ENCODE results near the gene ME3. TPM values are rescaled to one million over a fixed set of nuclear protein-coding genes. Genes with fewer than 3 reads are reported as not detected.

Gene ME3
- total RNA-seq, 2 donors from 2014 or later = 2.1 to 2.5 TPM

GRCh38 chr11:86483610-86483939 is 188.8 kb downstream of the ME3 start:
- H3K4me1 Mint-ChIP-seq (ENCODE audit: low read depth) = peaks cover 6% of the 10 kb centered on the region
- no peak for DNase-seq
- no peak for ATAC-seq (replicated peaks in 1 of 2)
- H3K27me3 Mint-ChIP-seq (ENCODE audit: low read depth) = peaks cover 9% of the 10 kb centered on the region
- H3K36me3 Mint-ChIP-seq (ENCODE audit: insufficient read depth in 2 of 2) = no peaks in the 10 kb centered on the region
- H3K27ac Mint-ChIP-seq = no peak overlapping the region
- H3K4me3 Mint-ChIP-seq = no peak overlapping the region
- no peaks in the 10 kb centered on the region for H3K9me3 Mint-ChIP-seq

- Mint-ChIP-seq H3K27me3 (ENCODE audit: low read depth) (peaks cover 9% of the 10 kb centered on the region), H3K36me3 (ENCODE audit: insufficient read depth in 2 of 2) (no peaks in the 10 kb centered on the region), H3K4me3 (no peak overlapping the region), H3K27ac (no peak overlapping the region), H3K4me1 (ENCODE audit: low read depth) (peaks cover 6% of the 10 kb centered on the region), H3K9me3 (no peaks in the 10 kb centered on the region)
- ATAC-seq (replicated peaks in 1 of 2) = no peak
- DNase-seq = no peak
Measured at GRCh38 chr11:86482692-86483091, 189.7 kb downstream of the ME3 start.

- no peak overlapping the region for H3K4me3 Mint-ChIP-seq
- H3K27me3 Mint-ChIP-seq (ENCODE audit: low read depth) = peaks cover 9% of the 10 kb centered on the region
- H3K36me3 Mint-ChIP-seq (ENCODE audit: insufficient read depth in 2 of 2) = no peaks in the 10 kb centered on the region
- no peak overlapping the region for H3K27ac Mint-ChIP-seq
- ATAC-seq (replicated peaks in 1 of 2) (no peak), DNase-seq (no peak)
- H3K9me3 Mint-ChIP-seq = no peaks in the 10 kb centered on the region
- H3K4me1 Mint-ChIP-seq (ENCODE audit: low read depth) = no peaks in the 10 kb centered on the region
Measured at GRCh38 chr11:86481399-86481798, 191.0 kb downstream of the ME3 start.

- H3K9me3 Mint-ChIP-seq = no peaks in the 10 kb centered on the region
- no peak for ATAC-seq (replicated peaks in 1 of 2)
- DNase-seq = no peak
- H3K4me1 Mint-ChIP-seq (ENCODE audit: low read depth) = no peaks in the 10 kb centered on the region
- no peak overlapping the region for H3K4me3 Mint-ChIP-seq
- no peaks in the 10 kb centered on the region for H3K36me3 Mint-ChIP-seq (ENCODE audit: insufficient read depth in 2 of 2)
- no peaks in the 10 kb centered on the region for H3K27me3 Mint-ChIP-seq (ENCODE audit: low read depth)
- H3K27ac Mint-ChIP-seq = no peak overlapping the region
Measured at GRCh38 chr11:86478348-86478747, 194.1 kb downstream of the ME3 start.

- ATAC-seq (replicated peaks in 1 of 2) = no peak
- H3K27me3 Mint-ChIP-seq (ENCODE audit: low read depth) = no peaks in the 10 kb centered on the region
- H3K9me3 Mint-ChIP-seq = no peaks in the 10 kb centered on the region
Measured at GRCh38 chr11:86477495-86478155, 194.8 kb downstream of the ME3 start.

GRCh38 chr11:86476109-86476861 is 196.1 kb downstream of the ME3 start:
- Mint-ChIP-seq H3K27me3 (ENCODE audit: low read depth) (no peaks in the 10 kb centered on the region), H3K4me3 (no peak overlapping the region), H3K36me3 (ENCODE audit: insufficient read depth in 2 of 2) (no peaks in the 10 kb centered on the region), H3K4me1 (ENCODE audit: low read depth) (no peaks in the 10 kb centered on the region), H3K27ac (no peak overlapping the region), H3K9me3 (no peaks in the 10 kb centered on the region)
- ATAC-seq (replicated peaks in 1 of 2) (no peak), DNase-seq (no peak)

More at GRCh38 chr11:86477495-86478155, 194.8 kb downstream of the ME3 start:
- Mint-ChIP-seq H3K4me1 (ENCODE audit: low read depth) (no peaks in the 10 kb centered on the region), H3K36me3 (ENCODE audit: insufficient read depth in 2 of 2) (no peaks in the 10 kb centered on the region), H3K4me3 (no peak overlapping the region), H3K27ac (no peak overlapping the region)
- no peak for DNase-seq

DNA sequence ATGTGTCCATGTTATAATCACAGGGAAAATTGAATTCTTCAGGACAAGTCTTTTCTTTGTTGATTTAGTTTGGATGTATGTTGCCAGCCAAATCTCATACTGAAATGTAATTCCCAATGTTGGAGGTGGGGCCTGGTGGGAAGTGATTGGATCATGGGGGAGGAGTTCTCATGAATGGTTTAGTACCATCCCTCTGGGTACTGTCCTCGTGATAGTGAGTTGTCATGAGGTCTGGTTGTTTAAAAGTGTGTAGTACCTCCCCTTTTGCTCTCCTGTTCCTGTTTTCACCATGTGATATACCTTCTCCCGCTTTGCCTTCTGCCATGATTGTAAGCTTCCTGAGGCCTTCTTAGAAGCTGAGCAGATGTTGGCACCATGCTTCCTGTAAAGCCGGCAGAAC is 197.4 kb downstream of the ME3 start:
- no peaks in the 10 kb centered on the region for H3K27me3 Mint-ChIP-seq (ENCODE audit: low read depth)
- no peaks in the 10 kb centered on the region for H3K9me3 Mint-ChIP-seq
- ATAC-seq (replicated peaks in 1 of 2) (no peak), DNase-seq (no peak)
- H3K4me3 Mint-ChIP-seq = no peak overlapping the region
- no peak overlapping the region for H3K27ac Mint-ChIP-seq
- no peaks in the 10 kb centered on the region for H3K36me3 Mint-ChIP-seq (ENCODE audit: insufficient read depth in 2 of 2)
- no peaks in the 10 kb centered on the region for H3K4me1 Mint-ChIP-seq (ENCODE audit: low read depth)

- no peak overlapping the region for H3K27ac Mint-ChIP-seq
- ATAC-seq (replicated peaks in 1 of 2) (no peak), DNase-seq (no peak)
- H3K27me3 Mint-ChIP-seq (ENCODE audit: low read depth) = no peaks in the 10 kb centered on the region
- no peak overlapping the region for H3K4me3 Mint-ChIP-seq
- no peaks in the 10 kb centered on the region for H3K9me3 Mint-ChIP-seq
- no peaks in the 10 kb centered on the region for H3K4me1 Mint-ChIP-seq (ENCODE audit: low read depth)
- no peaks in the 10 kb centered on the region for H3K36me3 Mint-ChIP-seq (ENCODE audit: insufficient read depth in 2 of 2)
Measured at GRCh38 chr11:86473991-86474833, 198.2 kb downstream of the ME3 start.

DNA sequence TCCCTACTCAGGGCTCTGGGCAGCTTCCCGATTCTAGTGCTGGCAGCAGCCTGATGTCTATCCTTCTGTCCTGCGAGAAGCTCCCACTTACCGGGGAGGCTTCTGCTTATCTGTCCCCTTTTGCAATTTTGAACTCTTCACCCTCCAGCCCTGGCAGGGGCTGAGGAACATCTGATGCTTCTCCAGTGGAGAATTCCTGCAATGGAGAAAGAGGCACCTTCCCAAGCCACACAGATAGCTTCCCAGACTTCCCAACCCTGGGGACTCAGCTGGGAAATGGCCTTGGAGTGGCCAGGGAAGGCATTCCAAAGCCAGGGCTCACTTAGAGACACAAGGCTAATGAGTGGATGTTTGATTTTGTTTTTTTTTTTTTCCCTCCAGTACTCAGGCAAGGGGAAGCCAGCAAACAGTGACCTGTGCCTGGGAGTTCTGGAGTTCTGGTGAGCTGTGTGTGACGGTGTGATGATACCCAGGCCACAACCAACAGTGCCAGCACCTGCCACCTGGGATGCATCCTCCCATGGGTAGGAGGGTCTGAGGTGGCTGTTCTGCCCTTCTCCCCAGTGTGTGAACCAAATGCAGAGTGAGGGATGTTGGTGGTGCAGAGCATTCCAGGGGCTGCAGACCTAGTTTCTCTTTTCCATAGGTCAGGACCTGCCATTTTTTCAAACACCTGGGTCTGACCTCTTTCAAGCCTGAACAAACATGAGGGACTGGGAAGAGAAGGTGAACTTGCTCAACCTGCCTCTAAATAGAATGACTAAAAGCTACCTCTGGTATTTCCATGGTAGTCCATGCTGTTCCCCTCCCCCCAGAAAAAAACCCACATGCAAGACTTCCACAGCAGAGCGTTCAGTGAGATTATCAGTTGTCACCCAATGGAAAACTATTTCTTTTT is 202.7 kb downstream of the ME3 start:
- Mint-ChIP-seq H3K27me3 (ENCODE audit: low read depth) (no peaks in the 10 kb centered on the region), H3K36me3 (ENCODE audit: insufficient read depth in 2 of 2) (no peaks in the 10 kb centered on the region), H3K9me3 (peaks cover 0 to 2% of the 10 kb centered on the region in 2 donors), H3K4me3 (no peak overlapping the region), H3K4me1 (ENCODE audit: low read depth) (no peaks in the 10 kb centered on the region), H3K27ac (no peak overlapping the region)
- DNase-seq (no peak), ATAC-seq (replicated peaks in 1 of 2) (no peak)

DNA sequence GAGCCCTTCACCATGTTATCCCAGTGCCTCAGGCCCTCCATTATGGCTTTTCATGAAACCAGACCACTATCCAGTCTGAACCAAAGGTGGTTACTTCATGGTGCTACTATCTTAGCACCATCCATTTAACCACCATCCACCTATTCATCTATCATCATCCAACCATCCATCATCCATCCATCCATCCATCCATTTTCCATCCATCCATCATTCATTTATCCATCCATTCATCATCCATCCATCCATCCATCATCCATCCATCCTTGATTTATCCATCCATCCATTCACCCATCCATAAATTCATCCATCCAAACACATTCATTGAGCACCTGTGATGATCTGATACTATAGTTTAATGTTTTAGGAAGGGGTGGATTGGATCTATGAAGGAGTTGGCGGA is 204.2 kb downstream of the ME3 start:
- Mint-ChIP-seq H3K27ac (no peak overlapping the region), H3K4me3 (no peak overlapping the region), H3K36me3 (ENCODE audit: insufficient read depth in 2 of 2) (no peaks in the 10 kb centered on the region), H3K4me1 (ENCODE audit: low read depth) (no peaks in the 10 kb centered on the region), H3K9me3 (peaks cover 0 to 2% of the 10 kb centered on the region in 2 donors), H3K27me3 (ENCODE audit: low read depth) (no peaks in the 10 kb centered on the region)
- ATAC-seq (replicated peaks in 1 of 2) = no peak
- no peak for DNase-seq

GRCh38 chr11:86464509-86465221 is 207.8 kb downstream of the ME3 start:
- Mint-ChIP-seq H3K36me3 (ENCODE audit: insufficient read depth in 2 of 2) (no peaks in the 10 kb centered on the region), H3K4me1 (ENCODE audit: low read depth) (no peaks in the 10 kb centered on the region), H3K27me3 (ENCODE audit: low read depth) (no peaks in the 10 kb centered on the region), H3K4me3 (no peak overlapping the region), H3K27ac (no peak overlapping the region), H3K9me3 (peaks cover 0 to 2% of the 10 kb centered on the region in 2 donors)
- ATAC-seq (replicated peaks in 1 of 2) (no peak), DNase-seq (no peak)

DNA sequence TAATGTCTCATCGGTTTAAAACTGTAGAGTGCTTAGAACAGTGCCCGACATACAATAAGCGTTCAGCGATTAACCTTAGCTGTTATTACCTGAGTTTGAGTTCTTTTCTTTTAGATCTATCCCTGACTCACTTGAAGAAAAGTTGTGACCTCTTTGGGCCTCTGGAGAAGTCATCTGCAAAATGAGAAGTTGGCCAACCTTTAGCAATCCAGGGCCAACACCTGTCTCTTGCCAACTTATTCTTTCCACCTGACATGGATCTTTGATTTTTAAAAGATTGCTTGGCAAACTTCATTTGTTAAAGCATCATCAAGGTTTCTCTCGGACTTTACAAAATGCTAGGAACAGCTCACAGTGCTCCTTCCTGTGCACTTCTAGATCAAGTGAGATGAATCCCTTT is 208.5 kb downstream of the ME3 start:
- no peaks in the 10 kb centered on the region for H3K36me3 Mint-ChIP-seq (ENCODE audit: insufficient read depth in 2 of 2)
- H3K4me1 Mint-ChIP-seq (ENCODE audit: low read depth) = no peaks in the 10 kb centered on the region
- H3K27me3 Mint-ChIP-seq (ENCODE audit: low read depth) = no peaks in the 10 kb centered on the region
- ATAC-seq (replicated peaks in 1 of 2) (no peak), DNase-seq (no peak)
- H3K9me3 Mint-ChIP-seq = peaks cover 0 to 2% of the 10 kb centered on the region in 2 donors
- H3K4me3 Mint-ChIP-seq = no peak overlapping the region
- H3K27ac Mint-ChIP-seq = no peak overlapping the region
